ENCODE results near the gene RABGGTA. TPM values are rescaled to one million over a fixed set of nuclear protein-coding genes. Genes with fewer than 3 reads are reported as not detected.

Gene RABGGTA
- total and polyA plus RNA-seq, 10 of the 15 experiments (the other 5 are each of a cell fraction or from before 2014, with no cell fraction given): 19.1 to 75.6 (median 46.9) TPM

DNA sequence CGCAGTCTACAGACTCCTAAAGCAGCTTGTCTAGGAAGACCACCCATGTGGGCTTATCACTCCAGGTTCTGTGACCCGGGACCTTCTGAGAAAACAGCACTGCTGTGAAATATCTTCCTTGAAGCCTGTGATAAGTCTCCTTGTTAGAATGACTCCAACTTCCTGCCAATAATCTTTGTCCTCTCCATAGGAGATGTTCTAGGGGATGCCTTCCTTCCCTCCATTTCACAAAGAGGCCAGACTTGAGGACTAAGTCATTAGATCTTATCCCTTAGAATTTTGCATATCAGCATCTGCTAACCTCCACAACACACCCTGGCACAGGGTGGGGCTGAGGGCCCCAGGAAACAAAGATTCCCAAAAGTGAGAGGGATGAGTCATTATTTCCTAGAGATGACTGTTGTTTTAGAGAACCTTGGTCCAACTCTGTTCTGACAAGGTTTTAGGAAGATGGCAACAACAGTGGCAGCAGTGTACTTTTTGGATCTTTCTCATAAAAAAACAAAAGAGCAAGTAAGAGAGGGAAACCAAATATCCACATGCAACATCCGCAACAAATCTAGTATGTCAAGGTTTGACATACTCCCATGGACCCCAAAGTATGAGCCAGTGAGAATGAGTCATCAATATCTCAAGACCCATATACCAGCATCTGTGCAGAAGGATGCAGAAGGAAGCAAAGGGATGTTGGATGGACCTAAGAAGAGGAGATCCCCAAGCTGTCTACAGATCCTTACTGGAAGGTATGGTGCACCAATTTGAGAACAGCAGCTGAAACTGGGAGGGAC lies 45.9 kb upstream of the RABGGTA start:
- no peak overlapping the region for H3K4me2 ChIP-seq (ENCODE audit: control insufficient read depth, insufficient read depth)
- peaks cover 15% of the 10 kb centered on the region for H3K4me1 ChIP-seq (ENCODE audit: control insufficient read depth, insufficient read depth, low read length)
- no peaks in the 10 kb centered on the region for H3K9me3 ChIP-seq (replicated peaks; ENCODE audit: control insufficient read depth, insufficient read depth, low read length)
- FAIRE-seq: no peak
- ATAC-seq: no peak
- H4K20me1 ChIP-seq (ENCODE audit: control insufficient read depth, insufficient read depth): no peaks in the 10 kb centered on the region; the same call in 1 of the 2 replicates
- WGBS (ENCODE audit: insufficient coverage, insufficient replicate concordance, low lambda C conversion rate, missing lambda C conversion rate): 74% methylated on average over 3 of the region's 3 CpGs
- H3K9ac ChIP-seq (ENCODE audit: control insufficient read depth, insufficient read depth, low read length): no peak overlapping the region
- no TSS peak for BruUV-seq (replicated peaks)
- CTCF ChIA-PET: interaction anchor here (0.7 to 1.9 kb wide), 6 partner anchors 9 to 125 kb away, joined by 3 to 8 read pairs (median 4); partner anchors contain the start of gene CIDEB
- RAD21 ChIA-PET (ENCODE audit: unreplicated experiment): no interaction called here
- intact Hi-C loops (cut with micrococcal nuclease; ENCODE audit: unreplicated experiment): no loop called here
- DNase-seq (ENCODE audit: low read depth, low spot score): no peak
- H3K27me3 ChIP-seq (replicated peaks in 1 of 2; ENCODE audit: control insufficient read depth in 2 of 2, insufficient read depth in 2 of 2, low read length in 1 of 2): no peaks in the 10 kb centered on the region
- SMC1A ChIA-PET (ENCODE audit: uncharacterized antibody, unreplicated experiment): interaction anchor here (1.1 kb wide), 1 partner anchor 114 kb away, joined by 3 read pairs; no protein-coding TSS in a partner anchor
- no peaks in the 10 kb centered on the region for H3K36me3 ChIP-seq (ENCODE audit: control insufficient read depth in 2 of 2, insufficient read depth in 2 of 2, low read length in 1 of 2)
- in situ Hi-C loops (cut with MboI): no loop called here
- POLR2A ChIA-PET: no interaction called here
- no peak overlapping the region for H3K4me3 ChIP-seq
- H2AFZ ChIP-seq (ENCODE audit: control insufficient read depth, low read depth, low read length): no peak overlapping the region
- no peak overlapping the region for H3K27ac ChIP-seq (ENCODE audit: control insufficient read depth, insufficient read depth)
- H3K79me2 ChIP-seq (ENCODE audit: control insufficient read depth, insufficient read depth, low read length): no peaks in the 10 kb centered on the region
- TF ChIP-seq MEF2A (IDR thresholded peaks at IDR 0.05; ENCODE audit: insufficient read depth, low read depth, low read length) (no peak), CHD2 (IDR thresholded peaks at IDR 0.05; ENCODE audit: borderline replicate concordance, low read depth, low read length) (no peak), YY1 (IDR thresholded peaks at IDR 0.05; ENCODE audit: low read depth, low read length) (no peak), HCFC1 (IDR thresholded peaks at IDR 0.05; ENCODE audit: low read length) (no peak), KDM1A (IDR thresholded peaks at IDR 0.05; ENCODE audit: borderline replicate concordance) (no peak), ATF2 (IDR thresholded peaks at IDR 0.05; ENCODE audit: low read length) (no peak), ZBTB4 (CRISPR knock-in tag; IDR thresholded peaks at IDR 0.05) (no peak), SKIL (IDR thresholded peaks at IDR 0.05; ENCODE audit: low read depth, poor library complexity, severe bottlenecking) (no peak), JUNB (IDR thresholded peaks at IDR 0.05) (no peak), SP1 (IDR thresholded peaks at IDR 0.05; ENCODE audit: low read depth, low read length) (no peak), TBL1XR1 (IDR thresholded peaks at IDR 0.05; ENCODE audit: low read depth, low read length) (no peak)
- TF ChIP-seq, protein P1, sequence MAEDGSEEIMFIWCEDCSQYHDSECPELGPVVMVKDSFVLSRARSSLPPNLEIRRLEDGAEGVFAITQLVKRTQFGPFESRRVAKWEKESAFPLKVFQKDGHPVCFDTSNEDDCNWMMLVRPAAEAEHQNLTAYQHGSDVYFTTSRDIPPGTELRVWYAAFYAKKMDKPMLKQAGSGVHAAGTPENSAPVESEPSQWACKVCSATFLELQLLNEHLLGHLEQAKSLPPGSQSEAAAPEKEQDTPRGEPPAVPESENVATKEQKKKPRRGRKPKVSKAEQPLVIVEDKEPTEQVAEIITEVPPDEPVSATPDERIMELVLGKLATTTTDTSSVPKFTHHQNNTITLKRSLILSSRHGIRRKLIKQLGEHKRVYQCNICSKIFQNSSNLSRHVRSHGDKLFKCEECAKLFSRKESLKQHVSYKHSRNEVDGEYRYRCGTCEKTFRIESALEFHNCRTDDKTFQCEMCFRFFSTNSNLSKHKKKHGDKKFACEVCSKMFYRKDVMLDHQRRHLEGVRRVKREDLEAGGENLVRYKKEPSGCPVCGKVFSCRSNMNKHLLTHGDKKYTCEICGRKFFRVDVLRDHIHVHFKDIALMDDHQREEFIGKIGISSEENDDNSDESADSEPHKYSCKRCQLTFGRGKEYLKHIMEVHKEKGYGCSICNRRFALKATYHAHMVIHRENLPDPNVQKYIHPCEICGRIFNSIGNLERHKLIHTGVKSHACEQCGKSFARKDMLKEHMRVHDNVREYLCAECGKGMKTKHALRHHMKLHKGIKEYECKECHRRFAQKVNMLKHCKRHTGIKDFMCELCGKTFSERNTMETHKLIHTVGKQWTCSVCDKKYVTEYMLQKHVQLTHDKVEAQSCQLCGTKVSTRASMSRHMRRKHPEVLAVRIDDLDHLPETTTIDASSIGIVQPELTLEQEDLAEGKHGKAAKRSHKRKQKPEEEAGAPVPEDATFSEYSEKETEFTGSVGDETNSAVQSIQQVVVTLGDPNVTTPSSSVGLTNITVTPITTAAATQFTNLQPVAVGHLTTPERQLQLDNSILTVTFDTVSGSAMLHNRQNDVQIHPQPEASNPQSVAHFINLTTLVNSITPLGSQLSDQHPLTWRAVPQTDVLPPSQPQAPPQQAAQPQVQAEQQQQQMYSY (CRISPR knock-in tag; IDR thresholded peaks at IDR 0.05): no peak

Measured in GM12878 (cell line).